DND-41 (cell line): ENCODE measurements around the gene TRAPPC10.

Experiments
- CTCF ChIP-seq: IDR thresholded peaks from 2 replicates; pipeline ENCODE4 v1.5.1; 2012; ENCODE audit warnings: borderline replicate concordance, low read length, moderate library complexity, mild to moderate bottlenecking; ENCODE audit not compliant: poor library complexity, severe bottlenecking; ENCODE audit errors: extremely low read depth
- EZH2 ChIP-seq: IDR thresholded peaks from 3 replicates; pipeline ENCODE4 v1.6.1; 2012; ENCODE audit warnings: borderline replicate concordance, low read depth, mild to moderate bottlenecking, moderate library complexity, low read length, inconsistent platforms; ENCODE audit not compliant: severe bottlenecking

DNA sequence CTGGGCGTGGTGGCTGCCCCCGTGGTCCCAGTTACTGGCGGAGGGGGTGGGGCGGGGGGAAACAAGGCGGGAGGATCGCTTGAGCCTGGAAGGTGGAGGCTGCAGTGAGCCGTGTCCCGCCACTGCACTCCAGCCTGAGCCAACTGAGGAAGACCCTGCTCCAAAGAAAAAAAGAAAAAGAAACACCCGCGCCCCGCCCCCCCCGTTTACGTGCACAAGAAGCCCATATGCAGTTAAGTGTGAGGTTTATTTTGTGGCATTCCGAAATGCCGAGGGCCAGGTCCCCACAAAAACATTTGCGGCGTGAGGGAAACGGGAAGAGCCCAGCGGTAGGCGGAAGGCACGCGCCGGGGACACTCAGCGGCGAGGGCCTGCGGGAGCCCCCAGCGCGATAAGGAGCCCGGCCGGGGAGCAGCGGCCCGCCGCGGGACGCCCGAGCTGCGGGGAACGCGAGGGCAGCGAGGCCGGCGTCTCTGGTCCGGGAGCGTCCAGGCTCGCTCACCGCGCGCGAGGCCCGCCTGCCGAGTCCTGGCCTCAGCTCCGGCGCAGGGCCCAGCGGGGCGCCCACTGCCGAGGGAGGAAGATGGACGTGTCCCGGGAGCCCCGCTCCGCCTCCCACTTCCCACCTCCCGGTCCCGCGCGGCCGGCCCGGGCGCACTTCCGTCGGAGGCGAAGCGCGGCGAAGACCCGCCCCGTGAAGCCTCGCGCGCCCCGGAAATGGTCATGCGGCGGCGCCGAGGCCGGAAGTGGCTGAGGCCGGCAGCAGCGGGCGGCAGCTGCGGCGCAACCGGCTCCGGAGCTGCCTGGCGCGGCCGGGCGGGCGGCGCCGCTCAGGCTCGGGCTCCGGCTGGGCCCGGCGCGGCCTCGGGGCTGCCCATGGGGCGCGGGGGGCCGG is at the start of gene TRAPPC10:
- TF ChIP-seq CTCF = no peak
- no peak for TF ChIP-seq EZH2
